NCI-H2107 treated with DMSO at 0.1 percent for 48 hours (cell line): ENCODE measurements around the gene IER2.

Source experiments
- DNase-seq: peaks from one replicate; lab custom pipeline; 2025; ENCODE audit not compliant: unreplicated experiment; lab: John Stamatoyannopoulos, UW

IER2 gene

GRCh38 chr19:13150187-13150930, at the start of gene IER2, which contains the start of gene STX10:
TSS of gene IER2 (plus strand) at chr19:13150411. CDS start at chr19:13153187, 2,776 bp downstream.
TSS of gene STX10 (minus strand) at chr19:13150375. CDS start at chr19:13150173, 202 bp downstream.
- DNase-seq, result peak; percentile 84

GRCh38 chr19:13100841-13101589, 49.2 kb upstream of the IER2 start:
- no peak for DNase-seq

- no peak for DNase-seq
These were observed 48.4 kb upstream of the IER2 start for GRCh38 chr19:13101590-13102415.

GRCh38 chr19:13102416-13102665, 47.9 kb upstream of the IER2 start:
- DNase-seq, result no peak

GRCh38 chr19:13102666-13103580, 47.3 kb upstream of the IER2 start, which contains the start of gene LYL1:
TSS of gene LYL1 (minus strand) at chr19:13102858. CDS start at chr19:13101171, 1,687 bp downstream.
- no peak for DNase-seq

GRCh38 chr19:13103581-13104359, 46.4 kb upstream of the IER2 start:
- DNase-seq, result no peak

GRCh38 chr19:13104360-13104847, 45.8 kb upstream of the IER2 start:
- DNase-seq, result no peak

GRCh38 chr19:13104848-13105711, 45.1 kb upstream of the IER2 start:
- DNase-seq, result no peak

GRCh38 chr19:13109361-13110098, 40.7 kb upstream of the IER2 start:
- DNase-seq, result no peak

GRCh38 chr19:13110099-13110610, 40.1 kb upstream of the IER2 start:
- no peak for DNase-seq

GRCh38 chr19:13112555-13112954, 37.7 kb upstream of the IER2 start:
- no peak for DNase-seq

GRCh38 chr19:13115936-13116281, 34.3 kb upstream of the IER2 start:
- no peak for DNase-seq

- DNase-seq, result peak; percentile 84
These were observed 33.7 kb upstream of the IER2 start, which contains the start of gene TRMT1 for GRCh38 chr19:13116282-13117175. TSS of gene TRMT1 (minus strand) at chr19:13116740. CDS start at chr19:13116399, 341 bp downstream.

GRCh38 chr19:13117176-13117771, 32.9 kb upstream of the IER2 start:
- DNase-seq, result no peak

GRCh38 chr19:13117772-13118423, 32.3 kb upstream of the IER2 start, which contains the start of gene NACC1:
TSS of gene NACC1 (plus strand) at chr19:13118264. CDS start at chr19:13135208, 16,944 bp downstream.
- peak; percentile 79 for DNase-seq
